SK-N-SH (cell line): ENCODE measurements around the gene MARS1. TPM values are rescaled to one million over a fixed set of nuclear protein-coding genes. Genes with fewer than 3 reads are reported as not detected.

Experiments
- CTCF ChIA-PET: fragments of 300-600, 350-600 bp; formaldehyde crosslinking; extraction: SDS; loops from one replicate; lab custom pipeline; 2021; lab: Yijun Ruan, JAX
- POLR2A ChIA-PET: fragments of 350-600 bp; sonication (Branson Sonifier 250); formaldehyde crosslinking; extraction: SDS; loops from one replicate; lab custom pipeline; 2020; ENCODE audit warnings: antibody characterized with exemption, inconsistent platforms; lab: Yijun Ruan, JAX
- DNase-seq: peaks from one replicate; pipeline ENCODE4 v3.0.0; 2012
- H2AFZ ChIP-seq: fragments of 200-600 bp; sonication (generic); 2 replicates; pipeline ENCODE4 v1.8.1; 2016; ENCODE audit warnings: antibody characterized with exemption, mild to moderate bottlenecking, low read depth
- H3F3A ChIP-seq: fragments of 200-600 bp; sonication (generic); replicated peaks from 2 replicates; pipeline ENCODE3; 2016; ENCODE audit warnings: antibody characterized with exemption, mild to moderate bottlenecking; ENCODE audit not compliant: insufficient read depth
- H3K27ac ChIP-seq, 2 experiments: fragments of 200-500 bp in 1 of 2; fragments of 200-600 bp in 1 of 2; sonication (Bioruptor generic) in 1 of 2; sonication (generic), shearing (Covaris generic) in 1 of 2; 2 replicates each; pipeline versions ENCODE4 v1.5.1 to v1.6.1; 2014 to 2016; ENCODE audit warnings: low read depth in 2 of 2, inconsistent platforms in 1 of 2, low read length in 1 of 2, mild to moderate bottlenecking in 1 of 2, mixed read lengths in 1 of 2
- H3K27me3 ChIP-seq: fragments of 200-600 bp; sonication (generic), shearing (Covaris generic); 2 replicates; pipeline ENCODE4 v1.6.1; 2016; ENCODE audit warnings: mixed run types; ENCODE audit not compliant: insufficient read depth
- H3K36me3 ChIP-seq, 2 experiments: fragments of 200-500 bp in 1 of 2; fragments of 200-600 bp in 1 of 2; sonication (Bioruptor generic) in 1 of 2; sonication (generic) in 1 of 2; replicated peaks in 1 of 2; 2 replicates each; pipeline versions ENCODE3 to v1.5.1; 2014 to 2016; ENCODE audit warnings: low read length in 1 of 2, mild to moderate bottlenecking in 1 of 2; ENCODE audit not compliant: insufficient read depth in 2 of 2, control insufficient read depth in 1 of 2
- H3K4me1 ChIP-seq, 2 experiments: fragments of 200-500 bp in 1 of 2; fragments of 200-600 bp in 1 of 2; sonication (Bioruptor generic) in 1 of 2; sonication (generic), shearing (Covaris generic) in 1 of 2; 2 replicates each; pipeline versions ENCODE4 v1.5.1 to v1.6.1; 2014 to 2016; ENCODE audit warnings: low read depth in 1 of 2, low read length in 1 of 2, mixed run types in 1 of 2; ENCODE audit not compliant: insufficient read depth in 2 of 2, control insufficient read depth in 1 of 2
- H3K4me2 ChIP-seq: fragments of 200-600 bp; sonication (generic), shearing (Covaris generic); 2 replicates; pipeline ENCODE4 v1.6.1; 2017; ENCODE audit warnings: mixed run types
- H3K4me3 ChIP-seq, 2 experiments: fragments of 200-500 bp in 1 of 2; fragments of 200-600 bp in 1 of 2; sonication (Bioruptor generic) in 1 of 2; sonication (generic), shearing (Covaris generic) in 1 of 2; 2 replicates each; pipeline versions ENCODE4 v1.5.1 to v1.8.1; 2014 to 2016; ENCODE audit warnings: low read depth in 2 of 2, inconsistent platforms in 1 of 2, low read length in 1 of 2, mild to moderate bottlenecking in 1 of 2, mixed read lengths in 1 of 2, moderate library complexity in 1 of 2
- H3K79me2 ChIP-seq: fragments of 200-600 bp; sonication (generic); 2 replicates; pipeline ENCODE4 v1.8.1; 2017; ENCODE audit warnings: mild to moderate bottlenecking; ENCODE audit not compliant: insufficient read depth
- H3K9ac ChIP-seq: fragments of 200-600 bp; sonication (generic); 2 replicates; pipeline ENCODE4 v1.6.1; 2017; ENCODE audit warnings: mixed run types
- H3K9me2 ChIP-seq: fragments of 200-600 bp; sonication (generic); 2 replicates; pipeline ENCODE4 v1.6.1; 2017; ENCODE audit warnings: mixed run types
- H3K9me3 ChIP-seq: fragments of 200-600 bp; sonication (generic); 2 replicates; pipeline ENCODE4 v1.6.1; 2017; ENCODE audit warnings: mixed run types, mild to moderate bottlenecking, moderate library complexity
- H4K20me1 ChIP-seq: fragments of 200-600 bp; sonication (generic); 2 replicates; pipeline ENCODE4 v1.6.1; 2017; ENCODE audit warnings: mild to moderate bottlenecking, mixed run types; ENCODE audit not compliant: insufficient read depth
- CHD2 ChIP-seq: fragments of 150-350 bp; IDR thresholded peaks from 2 replicates; pipeline ENCODE4 v1.6.1; 2018; ENCODE audit warnings: low read length; ENCODE audit not compliant: partially characterized antibody
- ELF1 ChIP-seq: IDR thresholded peaks from 2 replicates; pipeline ENCODE4 v1.4.0; 2012
- FOSL2 ChIP-seq: IDR thresholded peaks from 2 replicates; pipeline ENCODE4 v1.4.0; 2012; ENCODE audit warnings: low read depth, mild to moderate bottlenecking, moderate library complexity, borderline replicate concordance
- FOXJ3 ChIP-seq: sonication (generic); formaldehyde crosslinking; IDR thresholded peaks from 2 replicates; pipeline ENCODE4 v1.5.1; 2020; ENCODE audit warnings: mild to moderate bottlenecking, missing genetic modification reagents
- GATA2 ChIP-seq: sonication (generic); formaldehyde crosslinking; IDR thresholded peaks from 2 replicates; pipeline ENCODE4 v1.5.0; 2020; ENCODE audit warnings: mild to moderate bottlenecking, missing genetic modification reagents
- JUND ChIP-seq: IDR thresholded peaks from 2 replicates; pipeline ENCODE4 v1.4.0; 2012
- MXI1 ChIP-seq: IDR thresholded peaks from 2 replicates; pipeline ENCODE4 v1.6.1; 2012; ENCODE audit warnings: mild to moderate bottlenecking, low read depth, low read length, improper control_type of control experiment
- NRF1 ChIP-seq: IDR thresholded peaks from 2 replicates; pipeline ENCODE4 v1.6.1; 2012; ENCODE audit warnings: low read depth, mild to moderate bottlenecking, low read length
- POLR2AphosphoS5 ChIP-seq: IDR thresholded peaks from 2 replicates; pipeline ENCODE4 v1.6.1; 2012; ENCODE audit warnings: low read depth, low read length
- RCOR1 ChIP-seq: fragments of 150-350 bp; IDR thresholded peaks from 2 replicates; pipeline ENCODE4 v1.6.1; 2017; ENCODE audit warnings: antibody characterized with exemption, low read length
- RXRA ChIP-seq: IDR thresholded peaks from 2 replicates; pipeline ENCODE4 v1.4.0; 2012; ENCODE audit warnings: low read depth, mild to moderate bottlenecking, borderline replicate concordance
- SIN3A ChIP-seq: IDR thresholded peaks from 2 replicates; pipeline ENCODE4 v1.6.1; 2012; ENCODE audit warnings: low read depth, mild to moderate bottlenecking, low read length, moderate library complexity, borderline replicate concordance
- TAF1 ChIP-seq: IDR thresholded peaks from 2 replicates; pipeline ENCODE4 v1.6.1; 2012; ENCODE audit warnings: low read depth, mild to moderate bottlenecking, low read length, moderate library complexity, borderline replicate concordance
- TCF12 ChIP-seq: IDR thresholded peaks from 2 replicates; pipeline ENCODE4 v1.4.0; 2012
- USF1 ChIP-seq: IDR thresholded peaks from 2 replicates; pipeline ENCODE4 v1.4.0; 2012; ENCODE audit warnings: low read depth, borderline replicate concordance
- YY1 ChIP-seq: IDR thresholded peaks from 2 replicates; pipeline ENCODE4 v1.4.0; 2012; ENCODE audit warnings: low read depth, mild to moderate bottlenecking
- WGBS: methylation state at CpG from one replicate; pipeline ENCODE4 v1.1.6; 2017; ENCODE audit warnings: low lambda C conversion rate; 5-methylcytosine and 5-hydroxymethylcytosine counted together
- polyA plus RNA-seq, 3 experiments: library from polyadenylated mRNA; depleted of rRNA; stranded (reverse); fragments of >200 nt; gene quantifications; 2 replicates each; pipeline ENCODE4 v1.2.3, GENCODE V29; 2012
- TF ChIP-seq, protein P1 (sequence below): fragments of 200-600 bp; sonication (generic); IDR thresholded peaks from 2 replicates; pipeline ENCODE4 v1.6.1; 2017; ENCODE audit warnings: antibody characterized with exemption, mild to moderate bottlenecking, moderate library complexity
- TF ChIP-seq, protein P2 (sequence below): IDR thresholded peaks from 2 replicates; pipeline ENCODE4 v1.4.0; 2012; ENCODE audit warnings: low read depth
- TF ChIP-seq, protein P3 (sequence below): IDR thresholded peaks from 2 replicates; pipeline ENCODE4 v1.4.0; 2012; ENCODE audit warnings: low read depth, borderline replicate concordance

Gene MARS1
- polyA plus RNA-seq, 1 of the 3 experiments (the other 2 are of a cell fraction): 158 TPM

DNA sequence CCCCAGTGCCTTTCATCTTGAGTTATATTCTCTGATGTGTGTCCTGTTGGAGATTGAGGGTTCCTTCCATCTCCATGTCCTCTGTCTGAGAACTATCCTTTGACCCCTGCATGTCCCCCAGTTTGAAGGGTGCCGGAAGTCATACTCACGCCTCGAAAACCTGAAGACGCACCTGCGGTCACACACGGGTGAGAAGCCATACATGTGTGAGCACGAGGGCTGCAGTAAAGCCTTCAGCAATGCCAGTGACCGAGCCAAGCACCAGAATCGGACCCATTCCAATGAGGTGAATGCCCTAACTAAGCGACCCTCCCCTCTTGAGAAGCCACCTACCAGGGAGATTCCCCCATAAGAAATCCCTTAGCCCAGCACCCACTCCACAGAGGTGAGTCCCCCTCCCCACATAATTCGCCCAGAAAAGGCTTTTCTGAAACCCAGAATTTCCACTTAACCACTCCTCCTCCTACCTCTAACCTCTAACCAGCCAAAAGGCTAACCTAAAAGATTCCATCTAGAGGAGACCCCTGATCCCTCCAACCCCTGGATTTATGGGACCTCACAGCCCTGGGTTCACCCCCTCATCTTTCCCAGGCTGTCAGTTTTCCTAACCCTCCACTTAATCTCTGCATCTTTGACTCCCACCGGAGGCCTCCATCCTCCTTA is 20.5 kb upstream of the MARS1 start:
- H3K27me3 ChIP-seq: peaks cover 60% of the 10 kb centered on the region
- no peaks in the 10 kb centered on the region for H3K36me3 ChIP-seq
- no peak overlapping the region for H3K9ac ChIP-seq
- no peak overlapping the region for H3K4me2 ChIP-seq
- peaks cover 0 to 2% of the 10 kb centered on the region in 2 experiments; a peak in 1 of 4 replicates for H3K4me1 ChIP-seq
- H4K20me1 ChIP-seq: no peaks in the 10 kb centered on the region
- H2AFZ ChIP-seq: no peak overlapping the region
- no peak for DNase-seq
- H3K9me3 ChIP-seq: no peaks in the 10 kb centered on the region
- H3K4me3 ChIP-seq: no peak overlapping the region
- no peak overlapping the region for H3K27ac ChIP-seq
- WGBS: 43% methylated on average over 12 of the region's 12 CpGs
- ChIA-PET POLR2A (no interaction called here), CTCF (interaction anchor here (1.0 to 2.8 kb wide), 2 partner anchors 8 to 160 kb away, joined by 3 to 22 read pairs; partner anchors contain the start of gene GLI1)
- H3K79me2 ChIP-seq: no peaks in the 10 kb centered on the region
- TF ChIP-seq SIN3A (no peak), JUND (no peak)
- no peaks in the 10 kb centered on the region for H3F3A ChIP-seq
- H3K9me2 ChIP-seq: no peaks in the 10 kb centered on the region

DNA sequence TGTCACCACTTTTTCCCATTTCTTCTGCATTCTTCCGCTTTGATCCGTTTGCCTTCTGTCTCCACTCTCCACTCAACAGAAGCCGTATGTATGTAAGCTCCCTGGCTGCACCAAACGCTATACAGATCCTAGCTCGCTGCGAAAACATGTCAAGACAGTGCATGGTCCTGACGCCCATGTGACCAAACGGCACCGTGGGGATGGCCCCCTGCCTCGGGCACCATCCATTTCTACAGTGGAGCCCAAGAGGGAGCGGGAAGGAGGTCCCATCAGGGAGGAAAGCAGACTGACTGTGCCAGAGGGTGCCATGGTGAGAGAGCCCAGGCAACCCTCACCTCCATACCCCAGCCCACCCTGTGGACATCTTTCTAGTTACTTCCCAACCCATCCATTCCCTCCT is 20.0 kb upstream of the MARS1 start:
- Histone ChIP-seq H3K9me2 (no peaks in the 10 kb centered on the region), H3K4me2 (no peak overlapping the region), H3K27ac (no peak overlapping the region), H3K27me3 (peaks cover 65% of the 10 kb centered on the region), H3K9ac (no peak overlapping the region), H3K4me1 (no peaks in the 10 kb centered on the region; a peak in 1 of 4 replicates), H3F3A (no peaks in the 10 kb centered on the region), H4K20me1 (no peaks in the 10 kb centered on the region), H3K9me3 (no peaks in the 10 kb centered on the region), H3K4me3 (no peak overlapping the region), H3K36me3 (no peaks in the 10 kb centered on the region), H3K79me2 (no peaks in the 10 kb centered on the region), H2AFZ (no peak overlapping the region)
- CTCF ChIA-PET: interaction anchor here (1.0 to 2.8 kb wide), 2 partner anchors 9 to 161 kb away, joined by 3 to 22 read pairs; partner anchors contain the start of gene GLI1
- DNase-seq: no peak
- POLR2A ChIA-PET: no interaction called here
- no peak for TF ChIP-seq YY1
- TF ChIP-seq MXI1: no peak
- TF ChIP-seq GATA2 (CRISPR knock-in tag): no peak
- no peak for TF ChIP-seq ELF1
- TF ChIP-seq, protein P1, sequence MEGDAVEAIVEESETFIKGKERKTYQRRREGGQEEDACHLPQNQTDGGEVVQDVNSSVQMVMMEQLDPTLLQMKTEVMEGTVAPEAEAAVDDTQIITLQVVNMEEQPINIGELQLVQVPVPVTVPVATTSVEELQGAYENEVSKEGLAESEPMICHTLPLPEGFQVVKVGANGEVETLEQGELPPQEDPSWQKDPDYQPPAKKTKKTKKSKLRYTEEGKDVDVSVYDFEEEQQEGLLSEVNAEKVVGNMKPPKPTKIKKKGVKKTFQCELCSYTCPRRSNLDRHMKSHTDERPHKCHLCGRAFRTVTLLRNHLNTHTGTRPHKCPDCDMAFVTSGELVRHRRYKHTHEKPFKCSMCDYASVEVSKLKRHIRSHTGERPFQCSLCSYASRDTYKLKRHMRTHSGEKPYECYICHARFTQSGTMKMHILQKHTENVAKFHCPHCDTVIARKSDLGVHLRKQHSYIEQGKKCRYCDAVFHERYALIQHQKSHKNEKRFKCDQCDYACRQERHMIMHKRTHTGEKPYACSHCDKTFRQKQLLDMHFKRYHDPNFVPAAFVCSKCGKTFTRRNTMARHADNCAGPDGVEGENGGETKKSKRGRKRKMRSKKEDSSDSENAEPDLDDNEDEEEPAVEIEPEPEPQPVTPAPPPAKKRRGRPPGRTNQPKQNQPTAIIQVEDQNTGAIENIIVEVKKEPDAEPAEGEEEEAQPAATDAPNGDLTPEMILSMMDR: no peak
- no peak for TF ChIP-seq NRF1
- TF ChIP-seq POLR2AphosphoS5: no peak
- no peak for TF ChIP-seq CHD2
- TF ChIP-seq RXRA: no peak
- TF ChIP-seq RCOR1: no peak
- no peak for TF ChIP-seq FOSL2
- no peak for TF ChIP-seq TAF1
- no peak for TF ChIP-seq FOXJ3 (CRISPR knock-in tag)
- TF ChIP-seq, protein P2, sequence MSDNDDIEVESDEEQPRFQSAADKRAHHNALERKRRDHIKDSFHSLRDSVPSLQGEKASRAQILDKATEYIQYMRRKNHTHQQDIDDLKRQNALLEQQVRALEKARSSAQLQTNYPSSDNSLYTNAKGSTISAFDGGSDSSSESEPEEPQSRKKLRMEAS: no peak
- no peak for TF ChIP-seq TCF12
- TF ChIP-seq USF1: no peak
- TF ChIP-seq, protein P3, sequence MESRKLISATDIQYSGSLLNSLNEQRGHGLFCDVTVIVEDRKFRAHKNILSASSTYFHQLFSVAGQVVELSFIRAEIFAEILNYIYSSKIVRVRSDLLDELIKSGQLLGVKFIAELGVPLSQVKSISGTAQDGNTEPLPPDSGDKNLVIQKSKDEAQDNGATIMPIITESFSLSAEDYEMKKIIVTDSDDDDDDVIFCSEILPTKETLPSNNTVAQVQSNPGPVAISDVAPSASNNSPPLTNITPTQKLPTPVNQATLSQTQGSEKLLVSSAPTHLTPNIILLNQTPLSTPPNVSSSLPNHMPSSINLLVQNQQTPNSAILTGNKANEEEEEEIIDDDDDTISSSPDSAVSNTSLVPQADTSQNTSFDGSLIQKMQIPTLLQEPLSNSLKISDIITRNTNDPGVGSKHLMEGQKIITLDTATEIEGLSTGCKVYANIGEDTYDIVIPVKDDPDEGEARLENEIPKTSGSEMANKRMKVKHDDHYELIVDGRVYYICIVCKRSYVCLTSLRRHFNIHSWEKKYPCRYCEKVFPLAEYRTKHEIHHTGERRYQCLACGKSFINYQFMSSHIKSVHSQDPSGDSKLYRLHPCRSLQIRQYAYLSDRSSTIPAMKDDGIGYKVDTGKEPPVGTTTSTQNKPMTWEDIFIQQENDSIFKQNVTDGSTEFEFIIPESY: no peak
- WGBS: 65% methylated on average over 9 of the region's 11 CpGs
